ENCODE results near the gene SLC16A5.
"Not testable (repeated sequence)": the region's sequence is repeated elsewhere in the genome, so short reads cannot be mapped to it uniquely, and the experiment has no call there.

Gene SLC16A5

DNA sequence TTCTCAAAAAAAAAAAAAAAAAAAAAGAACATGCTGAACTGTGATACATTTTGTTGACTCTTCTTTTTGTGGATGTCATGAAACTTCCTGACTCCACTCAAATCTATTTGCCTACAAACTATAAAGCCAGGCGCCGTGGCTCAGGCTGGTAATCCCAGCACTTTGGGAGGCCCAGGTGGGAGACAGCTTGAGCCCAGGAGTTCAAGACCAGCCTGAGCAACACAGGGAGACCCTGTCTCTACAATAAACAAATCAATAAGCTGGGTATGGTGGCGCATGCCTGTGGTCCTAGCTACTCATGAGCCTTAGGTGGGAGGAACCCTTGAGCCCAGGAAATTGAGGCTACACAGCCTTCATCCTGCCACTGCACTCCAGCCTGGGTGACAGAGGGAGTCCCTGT is 45.2 kb downstream of the SLC16A5 start:
- intact Hi-C loops (cut with DNase I; ENCODE audit: low total_unique reads): no loop called here
- H3K27ac ChIP-seq: no peak overlapping the region
- no peak for DNase-seq
- no peak overlapping the region for H3K4me3 ChIP-seq
- H3K4me1 ChIP-seq: peaks cover 0 to 15% (median 5%) of the 10 kb centered on the region in 4 donors
- H3K9me3 ChIP-seq: no peaks in the 10 kb centered on the region
- TF ChIP-seq CTCF (IDR thresholded peaks at IDR 0.05): no peak
- no peaks in the 10 kb centered on the region for H3K27me3 ChIP-seq
- peaks cover 0 to 19% (median 0%) of the 10 kb centered on the region in 3 donors for H3K36me3 ChIP-seq

- intact Hi-C loops (cut with DNase I; ENCODE audit: low total_unique reads); DNase-seq; H3K27me3 ChIP-seq; H3K9me3 ChIP-seq; H3K27ac ChIP-seq; H3K4me3 ChIP-seq: not testable (repeated sequence)
- Histone ChIP-seq H3K36me3 (peaks cover 0 to 15% (median 0%) of the 10 kb centered on the region in 3 donors), H3K4me1 (peaks cover 0 to 15% (median 5%) of the 10 kb centered on the region in 4 donors)
These were observed 46.0 kb downstream of the SLC16A5 start for GRCh38 chr17:75133607-75134347.

DNA sequence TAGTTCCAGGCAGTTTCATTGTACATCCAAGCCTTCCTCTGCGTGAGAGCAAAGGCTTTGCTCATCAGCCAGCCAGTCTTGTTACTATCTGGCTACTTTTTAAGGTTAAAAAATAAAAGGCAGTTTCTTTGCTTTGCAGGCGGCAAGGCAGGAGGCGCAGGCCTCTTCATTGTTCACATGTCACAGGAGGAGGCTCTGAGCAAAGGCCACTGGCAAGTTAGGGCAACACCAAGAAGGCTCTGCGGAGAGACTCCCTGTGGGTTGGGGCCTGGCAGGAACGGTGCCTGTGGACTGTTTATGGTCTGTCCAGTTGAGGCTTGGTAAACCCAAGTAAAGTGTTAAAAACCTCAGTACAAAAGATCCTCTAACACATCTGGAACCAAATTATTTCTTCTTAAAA is 47.7 kb downstream of the SLC16A5 start:
- intact Hi-C loops (cut with DNase I; ENCODE audit: low total_unique reads): no loop called here
- no peak for DNase-seq
- Histone ChIP-seq H3K9me3 (no peaks in the 10 kb centered on the region), H3K36me3 (no peaks in the 10 kb centered on the region), H3K27me3 (no peaks in the 10 kb centered on the region), H3K4me1 (peaks cover 0 to 12% (median 3%) of the 10 kb centered on the region in 4 donors), H3K27ac (no peak overlapping the region), H3K4me3 (no peak overlapping the region)
- TF ChIP-seq CTCF (IDR thresholded peaks at IDR 0.05): no peak

- no peak overlapping the region for H3K27ac ChIP-seq
- intact Hi-C loops (cut with DNase I; ENCODE audit: low total_unique reads): no loop called here
- H3K36me3 ChIP-seq: no peaks in the 10 kb centered on the region
- peaks cover 0 to 7% (median 3%) of the 10 kb centered on the region in 4 donors for H3K4me1 ChIP-seq
- TF ChIP-seq CTCF (IDR thresholded peaks at IDR 0.05): no peak
- H3K9me3 ChIP-seq: no peaks in the 10 kb centered on the region
- no peak overlapping the region for H3K4me3 ChIP-seq
- no peak for DNase-seq
- H3K27me3 ChIP-seq: no peaks in the 10 kb centered on the region
These were observed 48.2 kb downstream of the SLC16A5 start for GRCh38 chr17:75135946-75136345.

- H3K4me1 ChIP-seq; DNase-seq; H3K27me3 ChIP-seq; H3K27ac ChIP-seq; intact Hi-C loops (cut with DNase I; ENCODE audit: low total_unique reads); H3K4me3 ChIP-seq; H3K9me3 ChIP-seq: not testable (repeated sequence)
- peaks cover 0 to 11% (median 0%) of the 10 kb centered on the region in 3 donors for H3K36me3 ChIP-seq
These were observed 50.0 kb downstream of the SLC16A5 start for GRCh38 chr17:75137762-75138161.

GRCh38 chr17:75138519-75138918 is 50.8 kb downstream of the SLC16A5 start:
- no peaks in the 10 kb centered on the region for H3K27me3 ChIP-seq
- H3K9me3 ChIP-seq: no peaks in the 10 kb centered on the region
- no peak overlapping the region for H3K27ac ChIP-seq
- intact Hi-C loops (cut with DNase I; ENCODE audit: low total_unique reads): no loop called here
- DNase-seq: no peak
- TF ChIP-seq CTCF (IDR thresholded peaks at IDR 0.05): no peak
- H3K36me3 ChIP-seq: peaks cover 0 to 11% (median 0%) of the 10 kb centered on the region in 3 donors
- H3K4me3 ChIP-seq: no peak overlapping the region
- H3K4me1 ChIP-seq: no peaks in the 10 kb centered on the region

Data from tibial artery (tissue), 4 donors.